Lower leg skin (tissue), 3 donors: ENCODE measurements around the gene CFL1.

Experiments
- POLR2A ChIP-seq, 2 donors: fragments of 450-650 bp; IDR thresholded peaks; one replicate each; pipeline ENCODE4 v1.6.1; 2016 to 2017; ENCODE audit warnings: antibody characterized with exemption in 2 of 2, mild to moderate bottlenecking in 1 of 2, moderate library complexity in 1 of 2
- TF ChIP-seq, protein P1 (sequence below), 3 donors: fragments of 450-650 bp; IDR thresholded peaks; one replicate each; pipeline ENCODE4 v1.5.1; 2016; ENCODE audit warnings: antibody characterized with exemption in 3 of 3, mild to moderate bottlenecking in 3 of 3, moderate library complexity in 2 of 3

DNA sequence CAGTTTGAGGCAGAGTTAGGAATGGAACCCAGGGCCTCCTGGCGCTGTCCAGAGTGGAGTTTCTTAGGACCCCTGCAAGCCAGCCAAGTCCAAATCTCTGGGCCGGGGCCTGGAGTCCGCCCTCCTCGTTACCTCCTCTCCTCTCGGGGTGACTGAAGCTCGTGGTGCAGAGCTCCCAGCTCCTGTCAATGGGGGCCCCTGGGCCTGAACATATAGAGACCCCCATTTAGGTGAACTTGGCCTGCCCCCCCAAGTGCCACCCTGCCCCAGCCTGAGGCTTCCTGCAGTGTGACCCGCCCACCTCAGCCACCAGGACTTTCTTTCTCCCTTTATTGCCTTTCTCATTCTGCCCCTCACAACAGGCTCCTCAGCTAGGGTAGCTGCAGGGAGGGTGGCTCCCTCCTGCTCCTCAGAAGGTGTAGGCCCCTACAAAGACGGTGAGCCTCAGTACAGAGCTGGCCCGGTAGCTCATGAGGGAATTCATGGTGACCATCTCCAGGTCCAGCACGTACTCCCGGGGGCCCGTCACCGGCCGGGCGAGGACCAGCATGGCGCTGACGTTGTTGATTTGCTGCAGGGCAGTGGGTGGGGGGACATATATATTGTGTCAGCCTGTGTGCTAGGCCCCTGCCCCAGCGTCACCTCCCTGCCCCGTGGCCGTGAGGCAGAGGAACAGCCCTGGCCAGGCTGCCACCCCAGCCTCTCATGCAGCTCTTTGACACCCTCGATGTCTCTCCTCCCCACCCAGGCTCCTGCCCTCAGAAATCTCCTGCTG, 8.7 kb upstream of the CFL1 start:
- TF ChIP-seq, protein P1, sequence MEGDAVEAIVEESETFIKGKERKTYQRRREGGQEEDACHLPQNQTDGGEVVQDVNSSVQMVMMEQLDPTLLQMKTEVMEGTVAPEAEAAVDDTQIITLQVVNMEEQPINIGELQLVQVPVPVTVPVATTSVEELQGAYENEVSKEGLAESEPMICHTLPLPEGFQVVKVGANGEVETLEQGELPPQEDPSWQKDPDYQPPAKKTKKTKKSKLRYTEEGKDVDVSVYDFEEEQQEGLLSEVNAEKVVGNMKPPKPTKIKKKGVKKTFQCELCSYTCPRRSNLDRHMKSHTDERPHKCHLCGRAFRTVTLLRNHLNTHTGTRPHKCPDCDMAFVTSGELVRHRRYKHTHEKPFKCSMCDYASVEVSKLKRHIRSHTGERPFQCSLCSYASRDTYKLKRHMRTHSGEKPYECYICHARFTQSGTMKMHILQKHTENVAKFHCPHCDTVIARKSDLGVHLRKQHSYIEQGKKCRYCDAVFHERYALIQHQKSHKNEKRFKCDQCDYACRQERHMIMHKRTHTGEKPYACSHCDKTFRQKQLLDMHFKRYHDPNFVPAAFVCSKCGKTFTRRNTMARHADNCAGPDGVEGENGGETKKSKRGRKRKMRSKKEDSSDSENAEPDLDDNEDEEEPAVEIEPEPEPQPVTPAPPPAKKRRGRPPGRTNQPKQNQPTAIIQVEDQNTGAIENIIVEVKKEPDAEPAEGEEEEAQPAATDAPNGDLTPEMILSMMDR (IDR thresholded peaks at IDR 0.05), result no peak
- TF ChIP-seq POLR2A (IDR thresholded peaks at IDR 0.05), result no peak
